ENCODE results near the gene TRAF2.
"Not testable (repeated sequence)": the region's sequence is repeated elsewhere in the genome, so short reads cannot be mapped to it uniquely, and the experiment has no call there.

Gene TRAF2

GRCh38 chr9:136885950-136886578 is at the start of gene TRAF2:
TSS of gene TRAF2 (plus strand) at chr9:136886516. CDS start at chr9:136898741, 12,225 bp downstream.
- no peak for FAIRE-seq

- FAIRE-seq = no peak
Measured at GRCh38 chr9:136837146-136837855, 49.0 kb upstream of the TRAF2 start.

- not testable (repeated sequence) for FAIRE-seq
Measured at GRCh38 chr9:136837856-136838277, 48.4 kb upstream of the TRAF2 start.

- FAIRE-seq = no peak
Measured at GRCh38 chr9:136838314-136839228, 47.7 kb upstream of the TRAF2 start.

- FAIRE-seq = no peak
Measured at GRCh38 chr9:136839229-136840139, 46.8 kb upstream of the TRAF2 start.

GRCh38 chr9:136840140-136840876 is 46.0 kb upstream of the TRAF2 start:
- FAIRE-seq = no peak

- no peak for FAIRE-seq
Measured at GRCh38 chr9:136840877-136841645, 45.3 kb upstream of the TRAF2 start.

GRCh38 chr9:136841646-136842379 is 44.5 kb upstream of the TRAF2 start:
- not testable (repeated sequence) for FAIRE-seq

GRCh38 chr9:136842380-136842948 is 43.9 kb upstream of the TRAF2 start, which contains the start of gene AJM1:
TSS of gene AJM1 (plus strand) at chr9:136842478. CDS start at chr9:136844415, 1,937 bp downstream.
- FAIRE-seq = not testable (repeated sequence)

- FAIRE-seq = not testable (repeated sequence)
Measured at GRCh38 chr9:136843159-136843800, 43.0 kb upstream of the TRAF2 start.

- FAIRE-seq = not testable (repeated sequence)
Measured at GRCh38 chr9:136843801-136844740, 42.2 kb upstream of the TRAF2 start.

GRCh38 chr9:136844761-136845464 is 41.4 kb upstream of the TRAF2 start:
- no peak for FAIRE-seq

- FAIRE-seq = no peak
Measured at GRCh38 chr9:136845465-136846260, 40.7 kb upstream of the TRAF2 start.

GRCh38 chr9:136846376-136847087 is 39.8 kb upstream of the TRAF2 start:
- FAIRE-seq = no peak

GRCh38 chr9:136847088-136847825 is 39.1 kb upstream of the TRAF2 start:
- FAIRE-seq = no peak
